Panc1 (cell line): ENCODE data around the gene CANT1. TPM values are rescaled to one million over a fixed set of nuclear protein-coding genes. Genes with fewer than 3 reads are reported as not detected.

ENCODE experiments used
- ATAC-seq: fragments of 200-7000 bp; cut with Tn5 transposase; 2 replicates; pipeline ENCODE4 v1.9.1; 2020; ENCODE audit warnings: mild to moderate bottlenecking, moderate library complexity
- BruUV-seq: library from RNA; stranded (reverse); fragments of 400-500 nt; replicated peaks from 2 replicates; lab custom pipeline; 2021; lab: Mats Ljungman, UMichigan
- CTCF ChIA-PET: fragments of 300-600 bp; sonication (Branson Sonifier 250); formaldehyde crosslinking; loops from one replicate; lab custom pipeline; 2022; ENCODE audit warnings: antibody characterized with exemption; lab: Charles Lee
- POLR2A ChIA-PET: fragments of 300-600 bp; sonication (Branson Sonifier 250); formaldehyde crosslinking; loops from one replicate; lab custom pipeline; 2022; ENCODE audit warnings: antibody characterized with exemption; lab: Charles Lee
- DNase-seq: peaks from one replicate; pipeline ENCODE4 v3.0.0-alpha.2; 2010; ENCODE audit warnings: low read depth, low spot score
- H3K27ac ChIP-seq: 2 replicates; pipeline ENCODE4 v1.5.1; 2011; ENCODE audit warnings: mild to moderate bottlenecking, low read length, inconsistent platforms
- H3K27me3 ChIP-seq: fragments of 200-500 bp; sonication (Bioruptor generic); 2 replicates; pipeline ENCODE4 v1.6.0; 2014; ENCODE audit warnings: low read length, inconsistent platforms; ENCODE audit not compliant: control insufficient read depth, insufficient read depth
- H3K36me3 ChIP-seq: fragments of 200-500 bp; sonication (Bioruptor generic); 2 replicates; pipeline ENCODE4 v1.5.1; 2014; ENCODE audit warnings: inconsistent platforms, mild to moderate bottlenecking, low read length, moderate library complexity; ENCODE audit not compliant: control insufficient read depth, insufficient read depth
- H3K4me1 ChIP-seq: 2 replicates; pipeline ENCODE4 v1.5.1; 2011; ENCODE audit warnings: inconsistent platforms, mild to moderate bottlenecking, low read length, moderate library complexity; ENCODE audit not compliant: control insufficient read depth, insufficient read depth
- H3K4me3 ChIP-seq, 2 experiments: 2 replicates each; pipeline ENCODE4 v1.5.1; 2011 to 2012; ENCODE audit warnings: low read depth in 2 of 2, low read length in 2 of 2, mild to moderate bottlenecking in 2 of 2, inconsistent platforms in 1 of 2, moderate library complexity in 1 of 2
- H3K9me3 ChIP-seq: fragments of 200-500 bp; sonication (Bioruptor generic); 2 replicates; pipeline ENCODE4 v1.5.1; 2014; ENCODE audit warnings: low read depth, mild to moderate bottlenecking, inconsistent platforms, low read length, moderate library complexity; ENCODE audit not compliant: control insufficient read depth, insufficient read depth
- POLR2AphosphoS5 ChIP-seq: IDR thresholded peaks from 2 replicates; pipeline ENCODE4 v1.6.1; 2012; ENCODE audit warnings: mild to moderate bottlenecking, low read depth, low read length, moderate library complexity
- SIN3A ChIP-seq: IDR thresholded peaks from 2 replicates; pipeline ENCODE4 v1.6.1; 2012; ENCODE audit warnings: low read depth, mild to moderate bottlenecking, low read length, moderate library complexity, borderline replicate concordance; ENCODE audit not compliant: insufficient read depth
- TCF7L2 ChIP-seq: IDR thresholded peaks from 2 replicates; pipeline ENCODE4 v1.6.1; 2011; ENCODE audit warnings: mild to moderate bottlenecking, low read depth, low read length, inconsistent platforms
- in situ Hi-C: cut with HindIII; loops from 2 replicates; pipeline ENCODE4 v1.10.0; 2016; ENCODE audit warnings: low sequenced_read_pairs, low pct_unique_long_range_greater_than_20kb
- intact Hi-C: fragments of 100-400 bp; cut with micrococcal nuclease; formaldehyde crosslinking; loops from one replicate; pipeline ENCODE4 v1.10.0; 2022; ENCODE audit not compliant: unreplicated experiment
- total RNA-seq: library from RNA; stranded (reverse); gene quantifications from one replicate; pipeline ENCODE4 v1.2.1, GENCODE V29; 2021; ENCODE audit not compliant: unreplicated experiment
- TF ChIP-seq, protein P1 (sequence below), 2 experiments: IDR thresholded peaks; 2 replicates each; pipeline ENCODE4 v1.6.1; 2011 to 2012; ENCODE audit warnings: low read depth in 2 of 2, control low read depth in 1 of 2, low read length in 1 of 2, mild to moderate bottlenecking in 1 of 2, moderate library complexity in 1 of 2; ENCODE audit not compliant: insufficient read depth in 1 of 2
- TF ChIP-seq, protein P2 (sequence below): fragments of 450-650 bp; IDR thresholded peaks from 2 replicates; pipeline ENCODE4 v1.5.1; 2017; ENCODE audit warnings: mild to moderate bottlenecking

The CANT1 gene
- total RNA-seq, 1 experiment from 2014 or later = 160 TPM

DNA sequence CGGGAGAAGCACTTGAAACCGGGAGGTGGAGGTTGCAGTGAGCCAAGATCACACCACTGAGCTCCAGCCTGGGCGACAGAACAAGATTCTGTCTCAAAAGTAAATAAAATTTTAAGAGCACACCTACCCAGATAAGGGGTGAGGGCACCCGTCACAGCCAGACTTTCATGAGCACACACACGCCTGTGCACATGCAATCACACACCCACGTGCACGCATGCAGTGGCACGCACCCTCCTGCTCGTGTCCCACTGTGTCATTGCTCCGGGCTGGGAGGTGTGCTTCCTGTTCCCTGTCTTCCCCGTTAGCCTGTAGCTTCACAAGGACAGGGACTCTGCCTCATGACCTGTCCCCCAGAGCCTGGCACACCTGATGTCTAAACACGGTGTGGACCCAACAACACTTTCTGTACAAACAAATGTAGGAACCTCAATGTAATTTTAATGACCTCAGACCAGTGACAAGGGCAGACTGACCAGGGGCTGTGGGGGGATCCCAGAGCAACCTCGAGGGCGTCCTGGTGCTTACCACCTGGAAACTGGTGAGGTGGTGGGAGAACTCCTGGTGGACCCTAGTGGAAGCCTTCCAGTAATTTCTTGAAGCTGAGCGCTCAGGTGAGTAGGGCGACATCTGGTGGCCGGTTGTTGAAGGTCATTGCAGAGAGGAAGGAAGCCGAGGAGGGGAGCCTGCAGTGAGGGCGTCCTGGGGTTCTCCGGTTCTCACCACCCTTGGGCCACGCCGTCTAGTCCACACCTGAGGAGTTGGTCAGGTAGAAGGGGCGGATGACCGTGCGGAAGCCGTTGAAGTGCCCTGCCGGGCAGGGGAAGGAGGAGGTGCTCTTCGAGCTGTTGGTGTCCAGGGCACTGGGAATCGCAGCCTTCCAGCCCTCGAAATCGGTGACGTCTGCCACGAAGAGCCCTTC lies 38.5 kb downstream of the CANT1 start:
- ATAC-seq = peak; percentile 70
- ChIA-PET POLR2A (no interaction called here), CTCF (interaction anchor here (0.5 to 3.0 kb wide), 7 partner anchors 14 to 252 kb away, joined by 3 to 33 read pairs (median 4); no protein-coding TSS in a partner anchor)
- TSS peak; percentile 88 for BruUV-seq
- Histone ChIP-seq H3K9me3 (no peaks in the 10 kb centered on the region), H3K27ac (peak overlapping the region; percentile 34; the same call in 1 of the 2 replicates), H3K27me3 (no peaks in the 10 kb centered on the region), H3K4me1 (peaks cover 5% of the 10 kb centered on the region; the same call in 1 of the 2 replicates), H3K36me3 (no peaks in the 10 kb centered on the region), H3K4me3 (no peak overlapping the region)
- TF ChIP-seq SIN3A (no peak), POLR2AphosphoS5 (no peak), TCF7L2 (no peak)
- TF ChIP-seq, protein P1, sequence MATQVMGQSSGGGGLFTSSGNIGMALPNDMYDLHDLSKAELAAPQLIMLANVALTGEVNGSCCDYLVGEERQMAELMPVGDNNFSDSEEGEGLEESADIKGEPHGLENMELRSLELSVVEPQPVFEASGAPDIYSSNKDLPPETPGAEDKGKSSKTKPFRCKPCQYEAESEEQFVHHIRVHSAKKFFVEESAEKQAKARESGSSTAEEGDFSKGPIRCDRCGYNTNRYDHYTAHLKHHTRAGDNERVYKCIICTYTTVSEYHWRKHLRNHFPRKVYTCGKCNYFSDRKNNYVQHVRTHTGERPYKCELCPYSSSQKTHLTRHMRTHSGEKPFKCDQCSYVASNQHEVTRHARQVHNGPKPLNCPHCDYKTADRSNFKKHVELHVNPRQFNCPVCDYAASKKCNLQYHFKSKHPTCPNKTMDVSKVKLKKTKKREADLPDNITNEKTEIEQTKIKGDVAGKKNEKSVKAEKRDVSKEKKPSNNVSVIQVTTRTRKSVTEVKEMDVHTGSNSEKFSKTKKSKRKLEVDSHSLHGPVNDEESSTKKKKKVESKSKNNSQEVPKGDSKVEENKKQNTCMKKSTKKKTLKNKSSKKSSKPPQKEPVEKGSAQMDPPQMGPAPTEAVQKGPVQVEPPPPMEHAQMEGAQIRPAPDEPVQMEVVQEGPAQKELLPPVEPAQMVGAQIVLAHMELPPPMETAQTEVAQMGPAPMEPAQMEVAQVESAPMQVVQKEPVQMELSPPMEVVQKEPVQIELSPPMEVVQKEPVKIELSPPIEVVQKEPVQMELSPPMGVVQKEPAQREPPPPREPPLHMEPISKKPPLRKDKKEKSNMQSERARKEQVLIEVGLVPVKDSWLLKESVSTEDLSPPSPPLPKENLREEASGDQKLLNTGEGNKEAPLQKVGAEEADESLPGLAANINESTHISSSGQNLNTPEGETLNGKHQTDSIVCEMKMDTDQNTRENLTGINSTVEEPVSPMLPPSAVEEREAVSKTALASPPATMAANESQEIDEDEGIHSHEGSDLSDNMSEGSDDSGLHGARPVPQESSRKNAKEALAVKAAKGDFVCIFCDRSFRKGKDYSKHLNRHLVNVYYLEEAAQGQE (IDR thresholded peaks at IDR 0.05; ENCODE audit: insufficient read depth in 1 of 2, low read depth in 2 of 2, low read length in 1 of 2) = 0 out of 4 replicates have a peak, but pooled peaks of 1 of the 2 experiments have one; percentile 34
- TF ChIP-seq, protein P2, sequence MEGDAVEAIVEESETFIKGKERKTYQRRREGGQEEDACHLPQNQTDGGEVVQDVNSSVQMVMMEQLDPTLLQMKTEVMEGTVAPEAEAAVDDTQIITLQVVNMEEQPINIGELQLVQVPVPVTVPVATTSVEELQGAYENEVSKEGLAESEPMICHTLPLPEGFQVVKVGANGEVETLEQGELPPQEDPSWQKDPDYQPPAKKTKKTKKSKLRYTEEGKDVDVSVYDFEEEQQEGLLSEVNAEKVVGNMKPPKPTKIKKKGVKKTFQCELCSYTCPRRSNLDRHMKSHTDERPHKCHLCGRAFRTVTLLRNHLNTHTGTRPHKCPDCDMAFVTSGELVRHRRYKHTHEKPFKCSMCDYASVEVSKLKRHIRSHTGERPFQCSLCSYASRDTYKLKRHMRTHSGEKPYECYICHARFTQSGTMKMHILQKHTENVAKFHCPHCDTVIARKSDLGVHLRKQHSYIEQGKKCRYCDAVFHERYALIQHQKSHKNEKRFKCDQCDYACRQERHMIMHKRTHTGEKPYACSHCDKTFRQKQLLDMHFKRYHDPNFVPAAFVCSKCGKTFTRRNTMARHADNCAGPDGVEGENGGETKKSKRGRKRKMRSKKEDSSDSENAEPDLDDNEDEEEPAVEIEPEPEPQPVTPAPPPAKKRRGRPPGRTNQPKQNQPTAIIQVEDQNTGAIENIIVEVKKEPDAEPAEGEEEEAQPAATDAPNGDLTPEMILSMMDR = peak; percentile 95
- DNase-seq = no peak
- intact Hi-C loops (loop anchor here (2.0 kb wide), 1 partner anchor 104 kb away; no protein-coding TSS in a partner anchor), in situ Hi-C loops (no loop called here)

DNA sequence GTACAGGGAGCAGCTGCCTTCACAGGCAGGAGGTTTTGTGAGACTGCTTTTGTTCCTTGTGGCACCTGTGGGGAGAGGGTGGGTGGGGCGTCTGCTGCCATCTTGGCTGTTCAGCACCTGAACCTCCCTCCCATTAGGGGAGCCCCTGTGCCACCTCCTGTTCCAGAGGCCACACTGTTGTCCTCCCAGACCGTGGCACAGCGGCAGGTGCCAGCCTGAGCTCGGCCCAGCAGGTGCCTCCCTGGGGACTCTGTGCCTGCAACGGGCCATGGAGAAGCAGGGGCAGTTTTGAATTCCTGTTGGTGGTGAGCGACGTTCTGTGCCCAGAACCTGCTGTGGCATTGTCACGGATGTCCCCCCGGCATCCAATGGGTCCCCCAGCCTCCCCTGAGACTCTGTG lies 39.7 kb downstream of the CANT1 start:
- Histone ChIP-seq H3K4me3 (no peak overlapping the region), H3K36me3 (no peaks in the 10 kb centered on the region), H3K9me3 (no peaks in the 10 kb centered on the region), H3K27me3 (no peaks in the 10 kb centered on the region), H3K27ac (no peak overlapping the region), H3K4me1 (peaks cover 5% of the 10 kb centered on the region; the same call in 1 of the 2 replicates)
- TF ChIP-seq TCF7L2 = no peak
- TF ChIP-seq, protein P1 (IDR thresholded peaks at IDR 0.05; ENCODE audit: insufficient read depth in 1 of 2, low read depth in 2 of 2, low read length in 1 of 2) = no peak
- TF ChIP-seq POLR2AphosphoS5 = no peak
- TF ChIP-seq SIN3A = no peak
- TF ChIP-seq, protein P2 = no peak
- DNase-seq (no peak), ATAC-seq (no peak)
- POLR2A ChIA-PET = no interaction called here
- in situ Hi-C loops (no loop called here), intact Hi-C loops (loop anchor here (2.0 kb wide), 1 partner anchor 103 kb away; no protein-coding TSS in a partner anchor)
- BruUV-seq = no TSS peak
- CTCF ChIA-PET = interaction anchor here (3.0 kb wide), 1 partner anchor 104 kb away, joined by 33 read pairs; no protein-coding TSS in a partner anchor
